ENCODE results near the gene KLHL9.

The KLHL9 gene

GRCh38 chr9:21326526-21327139 is 8.6 kb downstream of the KLHL9 start:
- peaks cover 23% of the 10 kb centered on the region for H3K4me1 ChIP-seq (ENCODE audit: insufficient read depth, low read length)
- peaks cover 38% of the 10 kb centered on the region for H3K36me3 ChIP-seq (ENCODE audit: insufficient read depth, low read length)
- no peak overlapping the region for H3K9ac ChIP-seq (ENCODE audit: low read depth, low read length)
- H3K27me3 ChIP-seq (ENCODE audit: insufficient read depth, low read length, poor library complexity): no peaks in the 10 kb centered on the region
- H3K79me2 ChIP-seq (ENCODE audit: insufficient read depth, low read length): peaks cover 51% of the 10 kb centered on the region
- no peaks in the 10 kb centered on the region for H3K9me3 ChIP-seq (ENCODE audit: insufficient read depth, low read length, severe bottlenecking)
- no peak for DNase-seq
- H2AFZ ChIP-seq (ENCODE audit: low read depth, low read length): no peak overlapping the region
- TF ChIP-seq, protein P1, sequence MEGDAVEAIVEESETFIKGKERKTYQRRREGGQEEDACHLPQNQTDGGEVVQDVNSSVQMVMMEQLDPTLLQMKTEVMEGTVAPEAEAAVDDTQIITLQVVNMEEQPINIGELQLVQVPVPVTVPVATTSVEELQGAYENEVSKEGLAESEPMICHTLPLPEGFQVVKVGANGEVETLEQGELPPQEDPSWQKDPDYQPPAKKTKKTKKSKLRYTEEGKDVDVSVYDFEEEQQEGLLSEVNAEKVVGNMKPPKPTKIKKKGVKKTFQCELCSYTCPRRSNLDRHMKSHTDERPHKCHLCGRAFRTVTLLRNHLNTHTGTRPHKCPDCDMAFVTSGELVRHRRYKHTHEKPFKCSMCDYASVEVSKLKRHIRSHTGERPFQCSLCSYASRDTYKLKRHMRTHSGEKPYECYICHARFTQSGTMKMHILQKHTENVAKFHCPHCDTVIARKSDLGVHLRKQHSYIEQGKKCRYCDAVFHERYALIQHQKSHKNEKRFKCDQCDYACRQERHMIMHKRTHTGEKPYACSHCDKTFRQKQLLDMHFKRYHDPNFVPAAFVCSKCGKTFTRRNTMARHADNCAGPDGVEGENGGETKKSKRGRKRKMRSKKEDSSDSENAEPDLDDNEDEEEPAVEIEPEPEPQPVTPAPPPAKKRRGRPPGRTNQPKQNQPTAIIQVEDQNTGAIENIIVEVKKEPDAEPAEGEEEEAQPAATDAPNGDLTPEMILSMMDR (IDR thresholded peaks at IDR 0.05; ENCODE audit: borderline replicate concordance, extremely low read depth, low read length, poor library complexity, severe bottlenecking): peak; percentile 70
- no peak for TF ChIP-seq EZH2 (IDR thresholded peaks at IDR 0.05; ENCODE audit: borderline replicate concordance, low read depth, low read length, severe bottlenecking)
- ATAC-seq (ENCODE audit: insufficient read depth, low read depth): peak; percentile 89
- H3K4me3 ChIP-seq (ENCODE audit: low read depth in 1 of 2, low read length in 2 of 2): no peak overlapping the region
- H3K27ac ChIP-seq (ENCODE audit: low read length): no peak overlapping the region
- H3K4me2 ChIP-seq (ENCODE audit: insufficient read depth, low read length): no peak overlapping the region
- H4K20me1 ChIP-seq (ENCODE audit: insufficient read depth, low read length): peaks cover 33% of the 10 kb centered on the region; the same call in 1 of the 2 replicates

DNA sequence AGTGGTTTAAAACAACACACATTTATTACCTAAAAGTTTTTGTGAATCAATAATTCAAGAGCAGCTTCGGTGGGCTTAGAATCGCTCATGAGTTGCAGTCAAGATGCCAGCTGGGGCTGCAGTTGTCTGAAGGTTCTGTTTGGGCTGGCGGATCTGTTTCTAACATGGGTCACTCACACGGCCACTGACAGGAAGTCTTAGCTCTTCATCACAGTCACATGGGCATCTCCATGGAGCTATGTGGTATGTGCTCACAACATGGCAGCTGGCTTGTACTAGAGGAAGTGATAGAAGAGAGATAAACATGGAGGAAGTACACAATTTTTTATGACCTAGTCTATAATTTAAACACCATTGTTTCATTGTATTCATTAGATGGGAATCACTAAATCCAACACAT is 11.2 kb downstream of the KLHL9 start:
- Histone ChIP-seq H3K27me3 (ENCODE audit: insufficient read depth, low read length, poor library complexity) (no peaks in the 10 kb centered on the region), H3K36me3 (ENCODE audit: insufficient read depth, low read length) (peaks cover 35% of the 10 kb centered on the region), H3K9ac (ENCODE audit: low read depth, low read length) (no peak overlapping the region), H3K9me3 (ENCODE audit: insufficient read depth, low read length, severe bottlenecking) (no peaks in the 10 kb centered on the region), H3K4me3 (ENCODE audit: low read depth in 1 of 2, low read length in 2 of 2) (no peak overlapping the region), H2AFZ (ENCODE audit: low read depth, low read length) (no peak overlapping the region), H3K27ac (ENCODE audit: low read length) (no peak overlapping the region), H3K4me2 (ENCODE audit: insufficient read depth, low read length) (no peak overlapping the region), H3K79me2 (ENCODE audit: insufficient read depth, low read length) (peaks cover 27% of the 10 kb centered on the region), H3K4me1 (ENCODE audit: insufficient read depth, low read length) (peaks cover 11% of the 10 kb centered on the region), H4K20me1 (ENCODE audit: insufficient read depth, low read length) (peaks cover 23% of the 10 kb centered on the region; the same call in 1 of the 2 replicates)
- ATAC-seq (ENCODE audit: insufficient read depth, low read depth) (no peak), DNase-seq (no peak)
- TF ChIP-seq, protein P1 (IDR thresholded peaks at IDR 0.05; ENCODE audit: borderline replicate concordance, extremely low read depth, low read length, poor library complexity, severe bottlenecking): no peak
- TF ChIP-seq EZH2 (IDR thresholded peaks at IDR 0.05; ENCODE audit: borderline replicate concordance, low read depth, low read length, severe bottlenecking): no peak

- H3K27me3 ChIP-seq (ENCODE audit: insufficient read depth, low read length, poor library complexity): no peaks in the 10 kb centered on the region
- TF ChIP-seq, protein P1 (IDR thresholded peaks at IDR 0.05; ENCODE audit: borderline replicate concordance, extremely low read depth, low read length, poor library complexity, severe bottlenecking): no peak
- no peak for TF ChIP-seq EZH2 (IDR thresholded peaks at IDR 0.05; ENCODE audit: borderline replicate concordance, low read depth, low read length, severe bottlenecking)
- peaks cover 14% of the 10 kb centered on the region; the same call in 1 of the 2 replicates for H4K20me1 ChIP-seq (ENCODE audit: insufficient read depth, low read length)
- H3K4me3 ChIP-seq (ENCODE audit: low read depth in 1 of 2, low read length in 2 of 2): no peak overlapping the region
- DNase-seq (no peak), ATAC-seq (ENCODE audit: insufficient read depth, low read depth) (no peak)
- H3K4me2 ChIP-seq (ENCODE audit: insufficient read depth, low read length): no peak overlapping the region
- no peak overlapping the region for H3K9ac ChIP-seq (ENCODE audit: low read depth, low read length)
- no peaks in the 10 kb centered on the region for H3K9me3 ChIP-seq (ENCODE audit: insufficient read depth, low read length, severe bottlenecking)
- H2AFZ ChIP-seq (ENCODE audit: low read depth, low read length): no peak overlapping the region
- peaks cover 5% of the 10 kb centered on the region; the same call in 1 of the 2 replicates for H3K4me1 ChIP-seq (ENCODE audit: insufficient read depth, low read length)
- peaks cover 35% of the 10 kb centered on the region for H3K36me3 ChIP-seq (ENCODE audit: insufficient read depth, low read length)
- no peak overlapping the region for H3K27ac ChIP-seq (ENCODE audit: low read length)
- H3K79me2 ChIP-seq (ENCODE audit: insufficient read depth, low read length): peaks cover 18% of the 10 kb centered on the region
Measured at GRCh38 chr9:21322911-21323461, 12.2 kb downstream of the KLHL9 start.

All from DND-41 (cell line).